ENCODE data around the gene RSPH9.
A peak's percentile ranks its signal among the peaks of the same experiment; 100 is the strongest.
"Not testable (repeated sequence)": the region's sequence is repeated elsewhere in the genome, so short reads cannot be mapped to it uniquely, and the experiment has no call there.

Gene RSPH9

GRCh38 chr6:43629505-43630300 is 15.1 kb upstream of the RSPH9 start:
- peak; percentile 95 for DNase-seq

DNA sequence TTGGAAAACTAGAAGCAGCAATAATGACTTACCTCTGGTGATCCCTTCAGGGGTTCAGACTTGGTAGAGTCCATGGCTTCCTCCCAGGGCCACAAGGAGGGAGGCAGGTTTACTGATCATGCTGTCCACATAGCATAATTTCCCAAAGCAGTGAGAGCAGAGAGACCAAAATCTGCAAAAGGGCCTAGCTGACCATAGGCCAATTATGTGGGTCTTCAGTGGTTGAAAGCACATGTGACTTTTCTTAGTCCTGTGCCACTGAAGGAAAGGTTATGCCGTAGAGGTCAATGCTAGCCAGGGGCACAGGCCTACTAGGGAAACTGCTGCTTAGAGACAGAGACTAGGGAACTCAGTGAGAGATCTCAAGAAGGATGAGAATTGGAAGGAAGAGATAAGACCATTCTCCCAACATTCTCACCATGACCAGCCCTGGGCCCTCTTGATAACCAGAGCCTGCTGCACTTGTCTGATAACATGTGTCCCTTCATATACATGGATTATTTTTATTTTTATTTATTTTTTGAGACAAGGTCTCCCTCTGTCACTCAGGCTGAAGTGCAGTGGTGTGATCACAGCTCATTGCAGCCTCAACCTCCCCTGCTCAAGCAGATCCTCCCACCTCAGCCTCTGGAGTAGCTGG is 13.7 kb upstream of the RSPH9 start:
- DNase-seq, result no peak

GRCh38 chr6:43633002-43633401 is 11.8 kb upstream of the RSPH9 start:
- DNase-seq, result not testable (repeated sequence)

- no peak for DNase-seq
Observed at GRCh38 chr6:43634702-43635303, 10.0 kb upstream of the RSPH9 start.

DNA sequence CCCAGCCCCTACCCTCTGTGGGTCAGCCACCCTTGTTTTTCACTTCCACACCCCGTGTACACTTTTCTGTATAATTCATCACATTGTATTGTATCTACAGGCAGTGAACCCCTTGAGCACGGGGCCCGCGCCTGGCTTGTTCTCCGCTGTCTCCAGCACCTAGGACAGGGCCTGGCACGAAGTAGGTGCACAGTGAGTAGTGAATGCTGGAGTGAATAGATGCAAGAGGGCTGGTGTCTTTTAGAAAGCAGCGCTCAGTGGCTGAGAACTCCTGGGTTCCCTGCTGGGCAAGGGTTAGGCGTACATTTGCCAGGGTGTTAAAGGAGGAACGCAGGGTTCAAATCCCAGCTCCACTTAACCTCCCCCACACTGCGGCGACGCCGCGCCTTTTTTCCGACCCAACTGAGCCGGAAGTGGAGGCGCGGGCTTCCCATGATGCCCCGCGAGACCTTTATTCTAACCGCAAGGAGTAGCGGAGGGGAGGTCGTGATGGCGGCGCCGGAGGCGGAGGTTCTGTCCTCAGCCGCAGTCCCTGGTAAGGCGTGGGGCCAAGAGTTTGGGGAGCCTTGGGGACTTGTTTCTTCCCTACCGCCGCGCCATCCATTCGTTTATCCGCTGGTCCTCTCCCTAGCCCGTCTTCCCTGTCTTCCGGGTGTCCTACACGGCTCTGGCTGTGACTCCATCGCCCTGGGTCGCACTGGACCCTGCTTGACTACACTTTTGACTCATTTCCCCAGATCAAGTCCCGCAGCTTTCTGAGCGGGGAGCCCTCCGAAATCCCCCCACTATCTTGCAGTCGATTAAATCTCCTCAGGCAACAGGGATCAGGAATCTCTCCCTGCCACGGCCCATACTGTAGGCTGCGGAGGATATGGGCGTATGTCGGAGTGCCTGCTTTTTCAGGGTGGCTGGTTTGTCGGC is 9.2 kb upstream of the RSPH9 start, which contains the start of gene MAD2L1BP:
Gene MAD2L1BP, plus strand, starts transcription at position 454 of the 921 bp plus-strand sequence. Its CDS starts 36 bp downstream, at position 490.
- DNase-seq, result peak; percentile 12

- DNase-seq, result no peak
Observed at GRCh38 chr6:43636308-43636659, 8.6 kb upstream of the RSPH9 start.

DNA sequence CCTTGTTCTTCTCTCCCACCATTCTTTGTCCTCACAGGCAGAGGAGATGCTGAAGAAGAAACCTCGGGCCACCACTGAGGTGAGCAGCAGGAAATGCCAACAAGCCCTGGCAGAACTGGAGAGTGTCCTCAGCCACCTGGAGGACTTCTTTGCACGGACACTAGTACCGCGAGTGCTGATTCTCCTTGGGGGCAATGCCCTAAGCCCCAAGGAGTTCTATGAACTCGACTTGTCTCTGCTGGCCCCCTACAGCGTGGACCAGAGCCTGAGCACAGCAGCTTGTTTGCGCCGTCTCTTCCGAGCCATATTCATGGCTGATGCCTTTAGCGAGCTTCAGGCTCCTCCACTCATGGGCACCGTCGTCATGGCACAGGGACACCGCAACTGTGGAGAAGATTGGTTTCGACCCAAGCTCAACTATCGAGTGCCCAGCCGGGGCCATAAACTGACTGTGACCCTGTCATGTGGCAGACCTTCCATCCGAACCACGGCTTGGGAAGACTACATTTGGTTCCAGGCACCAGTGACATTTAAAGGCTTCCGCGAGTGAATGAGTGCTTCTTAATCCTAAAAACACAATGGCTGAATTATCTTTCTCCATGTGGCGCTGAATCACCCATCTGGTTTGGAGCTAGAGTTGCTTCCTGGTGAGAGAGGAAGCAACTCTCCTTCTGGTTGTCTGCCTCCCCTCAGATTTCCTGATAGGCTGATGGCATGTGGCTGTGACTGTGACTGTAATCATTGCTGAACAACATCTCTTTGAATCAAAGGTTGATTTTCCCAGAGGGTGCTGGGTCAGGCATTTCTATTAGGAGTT is 4.6 kb upstream of the RSPH9 start:
- DNase-seq, result no peak

DNA sequence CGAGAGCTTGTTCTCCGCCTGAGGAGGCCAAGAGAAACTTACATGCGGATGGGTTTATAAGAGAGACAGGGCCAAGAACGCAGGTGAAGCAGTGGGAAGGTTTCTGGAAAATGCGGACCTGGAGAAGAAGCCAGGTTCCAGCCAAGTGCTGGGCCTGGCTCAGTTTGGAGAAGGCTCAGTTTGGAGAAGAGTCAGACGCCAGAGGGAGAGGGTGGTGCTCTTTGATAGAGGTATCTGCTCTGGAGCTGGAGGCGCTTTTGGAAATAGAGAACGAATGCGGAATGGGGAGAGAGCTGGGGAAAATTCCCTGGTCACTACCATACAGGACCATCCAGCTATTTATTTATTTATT is 753 bp downstream of the RSPH9 start:
- no peak for DNase-seq

DNA sequence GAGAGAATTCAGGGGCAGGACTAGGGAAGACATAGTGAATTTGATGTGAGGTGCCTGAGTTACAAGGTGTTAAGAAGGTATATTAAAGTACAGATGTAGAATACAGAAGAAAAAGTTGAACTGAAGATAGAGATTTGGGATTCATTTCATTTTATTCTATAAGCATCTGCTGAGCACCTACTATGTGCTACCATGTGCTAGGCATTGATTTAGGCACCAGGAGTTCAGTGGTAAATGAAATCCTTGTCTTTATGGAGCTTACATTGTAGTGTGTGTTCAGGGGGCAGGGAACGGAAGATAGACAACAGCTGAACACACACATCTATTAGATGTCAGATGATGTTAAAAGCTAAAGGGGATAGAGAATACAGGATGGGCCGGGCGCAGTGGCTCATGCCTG is 2.8 kb downstream of the RSPH9 start:
- no peak for DNase-seq

- no peak for DNase-seq
Observed at GRCh38 chr6:43648248-43648647, 3.4 kb downstream of the RSPH9 start.

GRCh38 chr6:43652822-43653221 is 8.0 kb downstream of the RSPH9 start:
- not testable (repeated sequence) for DNase-seq

GRCh38 chr6:43657221-43657802 is 12.5 kb downstream of the RSPH9 start:
- no peak for DNase-seq

DNA sequence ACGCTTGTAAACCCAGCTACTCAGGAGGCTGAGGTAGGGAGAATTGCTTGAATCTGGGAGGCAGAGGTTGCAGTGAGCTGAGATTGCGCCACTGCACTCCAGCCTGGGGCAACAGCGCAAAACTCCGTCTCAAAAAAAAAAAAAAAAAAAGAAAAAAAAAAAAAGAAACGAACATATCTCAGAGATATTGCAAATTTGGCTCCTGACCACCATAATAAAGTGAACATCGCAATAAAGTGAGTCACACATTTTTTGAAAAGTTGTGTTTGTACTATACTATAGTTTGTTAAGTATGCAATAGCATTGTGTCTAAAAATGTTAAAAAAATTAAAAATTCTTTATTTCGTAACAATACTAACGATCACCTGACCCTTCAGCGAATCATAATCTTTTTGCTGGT is 13.3 kb downstream of the RSPH9 start:
- DNase-seq, result no peak

GRCh38 chr6:43662948-43663347 is 18.1 kb downstream of the RSPH9 start:
- not testable (repeated sequence) for DNase-seq

- DNase-seq, result no peak
Observed at GRCh38 chr6:43665376-43665775, 20.5 kb downstream of the RSPH9 start.

DNA sequence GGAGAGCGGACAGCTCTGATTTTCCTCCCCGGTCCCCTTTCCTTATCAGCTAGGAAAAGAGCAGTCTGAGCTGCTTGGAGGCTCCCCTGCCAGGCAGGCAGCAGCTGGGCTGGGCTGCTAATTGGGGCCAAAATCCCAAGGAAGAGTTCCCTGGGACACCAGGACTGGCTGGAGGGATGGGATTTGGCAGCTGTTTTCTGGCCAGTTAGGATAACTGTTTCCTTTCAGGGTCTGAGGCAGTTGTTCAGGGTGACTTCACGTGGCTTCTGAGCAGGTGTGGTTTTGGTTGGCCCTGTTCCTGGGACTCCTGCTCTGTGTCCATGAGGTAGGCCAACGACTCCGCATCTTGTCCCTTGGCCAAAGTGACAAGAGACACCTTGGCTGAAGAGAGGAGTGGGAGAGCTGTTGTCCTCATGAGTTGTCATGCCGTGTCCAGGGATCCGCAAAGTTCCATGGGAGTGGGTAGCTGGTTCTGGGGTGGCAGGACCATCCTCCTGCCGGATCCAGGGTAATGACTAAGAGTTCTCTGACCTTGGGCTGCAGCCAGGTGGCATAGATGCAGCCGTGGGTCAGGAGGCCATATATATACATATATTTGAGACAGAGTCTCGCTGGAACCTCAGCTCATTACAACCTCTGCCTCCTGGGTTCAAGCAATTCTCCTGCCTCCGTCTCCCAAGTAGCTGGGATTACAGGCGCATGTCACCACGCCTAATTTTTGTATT is 21.5 kb downstream of the RSPH9 start:
- DNase-seq, result no peak

DNA sequence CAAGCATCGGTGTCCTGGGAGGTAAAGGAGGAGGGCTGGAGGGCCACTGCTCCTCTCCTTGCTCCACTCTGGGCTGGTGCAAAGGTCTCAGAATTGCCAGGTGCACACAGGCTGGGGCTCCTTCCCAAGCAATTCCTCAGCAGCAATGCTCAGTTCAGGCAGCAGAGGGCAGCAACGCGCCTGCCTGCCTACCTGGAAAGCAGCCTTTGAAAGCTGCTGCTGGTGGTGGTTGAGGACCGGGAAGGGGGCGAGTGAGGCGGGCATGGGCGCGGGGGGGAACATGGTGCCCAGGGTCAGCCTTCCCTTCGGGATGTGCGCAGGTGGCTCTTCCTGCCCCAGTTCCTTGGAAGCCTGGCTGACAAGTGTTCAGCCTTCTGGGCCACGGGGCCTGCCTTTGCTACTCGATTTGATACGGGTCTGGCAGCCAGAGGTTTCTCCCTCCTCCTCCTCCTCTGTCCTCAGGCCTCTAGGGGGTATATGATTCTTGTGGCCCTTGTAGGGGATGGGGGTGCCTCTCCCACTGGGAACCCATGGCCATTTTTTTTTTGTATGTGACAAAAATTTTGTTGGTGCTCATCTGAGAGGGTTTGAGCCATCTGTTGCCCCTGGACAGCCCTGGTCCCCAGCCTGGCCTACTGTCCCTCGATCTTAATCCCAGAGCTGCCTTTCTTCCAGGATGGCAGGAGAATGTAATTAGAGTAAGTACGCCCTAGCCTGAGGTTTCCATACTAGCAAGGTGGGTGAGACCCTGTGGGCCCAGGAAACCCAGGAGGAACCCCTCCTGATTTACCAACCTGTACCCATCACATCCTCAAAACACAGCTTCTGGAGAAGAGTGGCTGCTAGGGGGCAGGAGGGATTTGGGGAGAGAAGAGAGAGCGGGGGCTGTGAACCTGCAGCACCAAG is 22.7 kb downstream of the RSPH9 start:
- DNase-seq, result no peak

DNA sequence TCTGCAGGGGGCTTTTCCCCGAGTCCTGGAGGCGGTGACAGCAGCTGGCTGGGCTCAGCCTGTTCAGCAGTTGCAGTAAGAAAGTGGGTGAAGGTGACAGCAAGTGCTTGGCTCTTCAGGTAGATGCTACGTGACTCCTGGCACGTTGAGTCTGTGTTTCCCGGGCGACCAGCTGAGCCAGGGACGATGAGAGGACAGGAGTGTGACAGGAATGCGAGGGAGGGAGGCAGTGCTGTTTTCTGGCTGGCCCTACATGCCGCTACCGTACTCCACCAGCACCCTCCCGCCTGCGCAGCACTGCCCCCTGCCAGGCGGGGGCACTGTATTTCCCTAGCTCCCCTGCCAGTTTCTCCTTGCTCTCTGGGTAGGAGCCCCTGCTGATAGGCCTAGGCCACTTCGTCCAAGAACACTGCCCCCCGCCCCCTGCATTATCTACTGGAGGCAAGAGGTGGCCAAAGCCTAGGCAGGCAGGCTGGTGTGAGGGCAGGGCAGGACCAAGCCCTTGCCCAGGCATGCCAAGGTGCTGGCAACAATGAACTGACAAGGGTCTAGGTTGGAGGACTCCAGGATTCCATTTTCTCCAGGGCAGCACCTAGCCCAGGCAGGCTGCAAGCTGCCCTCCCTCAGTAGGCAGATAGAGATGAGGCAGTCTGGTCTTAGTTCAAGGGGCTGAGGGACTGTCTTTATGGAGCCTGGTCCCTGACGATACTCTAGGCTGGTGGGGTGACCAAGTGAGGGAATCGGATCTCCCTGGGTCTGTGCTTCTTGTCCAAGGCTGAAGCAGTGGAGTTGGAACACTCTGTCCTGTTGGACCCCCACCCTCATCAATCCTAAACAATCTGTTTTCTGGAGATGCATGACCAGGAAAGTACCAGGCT is 23.6 kb downstream of the RSPH9 start:
- DNase-seq, result no peak
